Activated CD4-positive, alpha-beta T cell treated with anti-CD3 and anti-CD28 coated beads, Interleukin-2, amount 50 U/mL, for 48 hours (primary cell): ENCODE measurements around the gene RAP2B.
"Not testable (repeated sequence)": the region's sequence is repeated elsewhere in the genome, so short reads cannot be mapped to it uniquely, and the experiment has no call there.

Source experiments
- DNase-seq, 2 experiments: peaks; one replicate each; pipeline ENCODE4 v3.0.0-alpha.2; 2020

RAP2B gene

GRCh38 chr3:153161138-153161713 is 800 bp upstream of the RAP2B start:
- DNase-seq, result peak; percentile 85 to 90

GRCh38 chr3:153162513-153163392 is 727 bp downstream of the RAP2B start:
- peak; percentile 42 to 45 for DNase-seq

GRCh38 chr3:153163393-153163724 is 1.3 kb downstream of the RAP2B start:
- no peak for DNase-seq

- DNase-seq, result no peak
These were observed 1.9 kb downstream of the RAP2B start for GRCh38 chr3:153163756-153164550.

GRCh38 chr3:153165261-153165681 is 3.2 kb downstream of the RAP2B start:
- DNase-seq, result no peak

- DNase-seq, result no peak
These were observed 4.2 kb downstream of the RAP2B start for GRCh38 chr3:153166206-153166605.

- no peak for DNase-seq
These were observed 4.8 kb downstream of the RAP2B start for GRCh38 chr3:153166796-153167195.

GRCh38 chr3:153169793-153170383 is 7.9 kb downstream of the RAP2B start:
- no peak for DNase-seq

GRCh38 chr3:153171256-153171655 is 9.2 kb downstream of the RAP2B start:
- DNase-seq, result no peak

- DNase-seq, result no peak
These were observed 9.9 kb downstream of the RAP2B start for GRCh38 chr3:153171918-153172317.

GRCh38 chr3:153172796-153173757 is 11.1 kb downstream of the RAP2B start:
- DNase-seq, result no peak

GRCh38 chr3:153173758-153174516 is 11.9 kb downstream of the RAP2B start:
- DNase-seq, result no peak

- DNase-seq, result no peak
These were observed 14.2 kb downstream of the RAP2B start for GRCh38 chr3:153176197-153176596.

- no peak for DNase-seq
These were observed 18.9 kb downstream of the RAP2B start for GRCh38 chr3:153180860-153181372.

- DNase-seq, result no peak
These were observed 20.7 kb downstream of the RAP2B start for GRCh38 chr3:153182501-153183293.

GRCh38 chr3:153190923-153191322 is 28.9 kb downstream of the RAP2B start:
- DNase-seq, result no peak

- DNase-seq, result no peak
These were observed 30.3 kb downstream of the RAP2B start for GRCh38 chr3:153192327-153192726.

- DNase-seq, result not testable (repeated sequence)
These were observed 31.9 kb downstream of the RAP2B start for GRCh38 chr3:153193786-153194476.

- DNase-seq, result no peak
These were observed 33.4 kb downstream of the RAP2B start for GRCh38 chr3:153195349-153195879.
